Measurements from ENCODE around the gene SEMA4D.

SEMA4D gene

GRCh38 chr9:89427621-89428221 is 70.2 kb downstream of the SEMA4D start:
- peak; percentile 84 for DNase-seq

GRCh38 chr9:89426384-89426961 is 71.4 kb downstream of the SEMA4D start:
- no peak for DNase-seq

DNA sequence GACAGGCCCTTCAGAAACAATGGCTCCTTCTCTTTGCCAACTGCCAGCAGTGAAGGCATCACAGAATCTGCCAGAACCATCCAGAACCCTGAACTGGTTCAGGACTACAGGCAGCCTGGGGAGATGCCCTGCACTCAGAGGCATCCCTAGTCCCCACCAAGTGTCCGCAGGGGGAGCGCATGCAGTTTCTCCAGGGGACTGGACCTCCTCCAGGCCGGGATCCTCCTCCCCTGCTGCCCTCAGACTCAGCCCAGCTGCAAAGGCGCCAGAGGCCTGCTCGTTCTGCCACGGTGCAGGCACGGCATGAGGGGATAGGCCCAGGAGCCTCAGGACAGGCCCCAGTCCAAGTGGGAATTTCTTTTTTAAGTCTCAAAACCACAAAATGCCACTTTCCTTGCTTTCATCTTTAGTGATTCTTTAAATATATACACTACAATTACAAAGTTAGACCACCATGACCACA is 72.0 kb downstream of the SEMA4D start:
- DNase-seq, result no peak

DNA sequence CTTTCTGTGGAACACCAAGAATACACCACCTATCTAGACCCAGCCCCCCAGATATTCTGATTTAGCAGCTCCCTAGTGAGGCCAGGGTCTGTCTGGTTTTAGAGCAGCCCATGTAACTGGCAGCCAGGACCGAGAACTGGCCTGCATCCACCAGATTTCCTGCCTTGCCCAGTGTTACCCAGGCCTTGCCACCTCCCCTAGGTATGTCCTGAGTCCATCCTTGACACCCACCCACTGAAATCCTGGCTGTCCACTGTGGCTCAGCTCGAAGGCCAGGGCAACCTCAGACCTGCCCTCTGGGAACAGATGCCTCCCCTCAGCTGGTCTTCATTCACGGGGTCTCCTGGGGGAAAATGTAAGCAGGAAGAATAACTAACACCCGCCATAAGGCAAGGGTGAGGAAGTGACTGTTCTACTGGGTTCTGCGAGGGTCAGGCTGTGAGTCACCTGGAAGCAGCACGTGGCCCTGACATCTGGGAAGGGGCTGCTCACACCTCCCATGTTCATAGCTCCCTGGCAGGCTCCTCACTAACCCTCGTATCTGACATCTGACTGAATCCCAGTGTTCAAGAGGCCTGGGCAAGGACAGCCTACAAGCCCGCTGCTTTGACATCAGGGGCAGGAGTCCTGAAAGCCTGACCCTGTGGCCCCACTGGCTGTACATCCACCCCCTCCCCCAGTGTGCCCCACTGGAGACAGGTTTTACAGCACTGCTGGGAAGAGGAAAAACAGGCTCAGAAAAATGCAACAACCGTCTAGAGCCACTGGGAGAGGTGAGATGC is 72.7 kb downstream of the SEMA4D start:
- DNase-seq, result no peak

DNA sequence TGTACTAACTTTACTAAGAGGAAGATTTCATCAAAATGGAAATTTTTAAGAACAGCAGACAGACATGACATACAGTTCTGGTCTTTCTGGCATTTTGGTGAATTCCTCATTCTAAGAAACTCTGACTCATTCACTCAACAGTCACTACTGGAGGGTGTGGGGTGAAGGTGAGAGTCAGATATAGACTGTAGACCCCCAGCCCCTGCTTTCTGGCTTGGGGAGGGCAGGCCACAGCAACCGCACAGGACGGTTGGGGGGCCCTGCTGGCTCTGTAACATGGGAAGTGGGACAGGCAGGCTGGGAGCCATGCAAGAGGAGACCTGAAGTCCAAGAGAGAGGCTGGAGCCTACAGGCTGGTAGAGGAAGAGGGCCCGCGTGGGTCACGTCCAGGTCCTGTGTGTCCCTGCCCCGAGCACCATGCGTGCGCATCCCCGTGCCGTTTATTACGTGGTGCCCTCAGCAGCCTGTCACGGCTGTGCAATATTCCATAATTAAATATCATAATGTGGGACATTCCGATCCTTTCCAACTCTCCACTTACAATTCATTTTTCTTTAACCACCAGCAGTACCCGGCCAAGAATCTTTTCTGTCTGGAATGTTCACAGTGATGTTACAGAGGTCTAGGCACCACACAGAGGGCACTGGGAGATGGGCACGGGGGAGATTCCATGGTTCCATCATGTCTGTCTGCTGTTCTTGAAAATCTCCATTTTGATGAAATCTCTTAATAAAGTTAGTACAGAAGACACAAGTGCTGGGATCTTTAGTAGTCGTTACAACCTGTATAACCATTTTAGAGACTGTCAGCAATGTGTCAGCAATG is 75.5 kb downstream of the SEMA4D start:
- DNase-seq, result peak; percentile 56

- DNase-seq, result peak; percentile 71
Measured at GRCh38 chr9:89421595-89421994, 76.3 kb downstream of the SEMA4D start.

- DNase-seq, result no peak
Measured at GRCh38 chr9:89420397-89421178, 77.3 kb downstream of the SEMA4D start.

- peak; percentile 61 for DNase-seq
Measured at GRCh38 chr9:89419978-89420394, 77.9 kb downstream of the SEMA4D start.

DNA sequence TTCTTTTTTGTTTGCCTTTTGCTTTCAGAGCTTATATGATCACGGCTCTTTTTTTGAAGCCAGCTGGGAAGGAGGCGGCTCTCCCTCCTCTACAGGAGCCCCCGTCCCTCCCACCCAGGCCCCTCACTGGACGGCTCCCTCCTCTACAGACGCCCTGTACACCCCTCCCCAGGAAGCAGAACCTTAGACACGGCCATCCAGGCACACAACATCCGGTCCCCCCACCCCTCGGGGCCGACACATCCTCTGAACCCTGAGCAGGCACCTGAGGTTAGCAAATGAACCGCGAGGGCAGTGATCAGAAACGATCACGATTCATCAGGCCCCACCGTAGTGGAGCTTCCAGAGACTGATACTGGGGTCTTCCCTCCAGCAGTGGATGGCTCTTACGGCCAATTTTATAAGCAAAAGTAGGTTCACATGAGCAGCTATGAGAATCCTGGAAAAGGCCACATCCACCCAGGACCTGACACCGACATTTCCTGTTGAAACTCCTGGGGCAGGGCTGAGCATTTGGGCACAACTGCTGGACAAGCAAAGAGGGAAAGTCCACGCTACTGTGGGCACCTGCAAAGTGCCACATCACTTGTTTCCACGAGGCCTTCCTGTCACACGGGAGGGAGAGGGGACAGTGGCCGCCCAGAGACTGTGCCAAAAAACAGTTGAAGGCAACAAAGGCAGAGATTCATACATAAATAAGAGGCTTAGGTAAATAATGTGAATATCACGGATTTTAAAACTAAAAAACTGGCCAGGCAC is 78.9 kb downstream of the SEMA4D start:
- DNase-seq, result peak; percentile 58

GRCh38 chr9:89418474-89418845 is 79.5 kb downstream of the SEMA4D start:
- DNase-seq, result no peak

GRCh38 chr9:89417832-89418473 is 80.0 kb downstream of the SEMA4D start:
- no peak for DNase-seq

- DNase-seq, result no peak
Measured at GRCh38 chr9:89414670-89415324, 83.1 kb downstream of the SEMA4D start.

- no peak for DNase-seq
Measured at GRCh38 chr9:89413963-89414638, 83.8 kb downstream of the SEMA4D start.

- no peak for DNase-seq
Measured at GRCh38 chr9:89412951-89413350, 85.0 kb downstream of the SEMA4D start.

DNA sequence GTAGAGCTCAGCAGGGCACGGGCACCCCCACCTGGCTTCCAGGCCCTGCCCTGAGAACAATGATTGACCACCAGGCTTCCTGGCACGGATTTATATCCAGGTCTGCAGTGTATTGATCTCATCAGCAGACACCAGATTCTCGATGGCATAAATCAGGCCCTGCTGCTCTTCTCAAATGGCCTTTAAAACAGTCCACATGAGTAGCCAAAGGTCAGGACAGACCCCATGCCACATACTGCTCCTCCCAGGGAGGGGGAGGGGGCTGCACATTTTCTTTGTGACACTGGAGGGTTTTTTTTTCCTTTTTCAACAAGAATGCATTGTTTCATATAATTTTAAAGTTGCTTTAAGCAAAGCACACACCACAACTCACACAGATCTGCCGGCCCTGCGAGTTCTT is 85.4 kb downstream of the SEMA4D start:
- no peak for DNase-seq

DNA sequence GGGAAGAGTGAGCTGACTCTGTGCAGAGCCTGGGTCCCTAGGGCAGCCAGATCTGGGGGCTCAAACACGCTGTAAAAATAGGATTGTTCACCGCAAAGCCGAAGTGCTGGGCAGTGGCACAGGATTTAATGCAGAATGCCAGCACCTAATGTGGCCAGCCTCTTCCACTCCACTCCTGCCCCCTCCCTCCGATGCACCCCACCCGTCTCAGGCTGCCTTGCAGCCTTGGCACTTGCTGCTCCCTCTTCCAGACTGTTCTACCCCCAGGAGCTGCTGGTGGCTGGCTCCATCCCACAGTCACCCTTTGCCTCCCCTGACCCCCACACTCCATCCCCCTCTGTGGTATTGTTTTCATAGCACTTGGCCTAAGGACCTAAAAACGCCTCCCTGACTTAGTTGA is 86.2 kb downstream of the SEMA4D start:
- DNase-seq, result no peak

DNA sequence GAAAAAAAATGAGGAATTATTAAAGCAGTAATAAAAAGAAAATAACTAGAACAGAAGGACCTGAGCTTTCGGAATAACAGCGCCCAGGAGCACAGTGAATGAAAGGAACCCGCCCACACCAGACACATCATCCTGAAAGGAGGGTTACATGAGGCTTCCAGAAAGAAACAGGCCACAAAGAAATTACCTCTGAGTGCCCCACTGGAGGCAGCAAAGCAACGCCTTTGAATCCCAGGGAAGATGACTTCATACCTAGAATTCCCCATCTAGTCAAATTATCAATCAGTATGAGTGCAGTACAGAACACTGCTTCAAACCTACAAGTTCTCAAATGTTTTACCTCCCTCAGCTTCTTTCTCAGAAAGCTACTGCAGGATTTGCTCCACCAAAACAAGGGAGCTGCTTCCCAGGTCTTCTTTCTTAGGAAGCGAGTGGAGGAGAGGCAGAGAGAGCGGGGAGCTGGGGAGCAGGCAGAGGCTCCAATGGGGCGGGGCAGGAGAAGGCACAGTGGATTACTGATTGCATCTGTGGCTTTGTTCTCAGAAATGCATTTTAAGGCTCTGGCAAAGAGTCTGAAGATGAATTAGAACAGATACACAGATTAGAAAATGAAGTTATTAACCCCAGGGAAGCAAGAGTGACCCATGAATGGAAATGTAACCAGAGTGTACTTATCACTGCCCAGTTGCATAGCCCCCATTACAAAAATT is 87.1 kb downstream of the SEMA4D start:
- peak; percentile 71 for DNase-seq

DNA sequence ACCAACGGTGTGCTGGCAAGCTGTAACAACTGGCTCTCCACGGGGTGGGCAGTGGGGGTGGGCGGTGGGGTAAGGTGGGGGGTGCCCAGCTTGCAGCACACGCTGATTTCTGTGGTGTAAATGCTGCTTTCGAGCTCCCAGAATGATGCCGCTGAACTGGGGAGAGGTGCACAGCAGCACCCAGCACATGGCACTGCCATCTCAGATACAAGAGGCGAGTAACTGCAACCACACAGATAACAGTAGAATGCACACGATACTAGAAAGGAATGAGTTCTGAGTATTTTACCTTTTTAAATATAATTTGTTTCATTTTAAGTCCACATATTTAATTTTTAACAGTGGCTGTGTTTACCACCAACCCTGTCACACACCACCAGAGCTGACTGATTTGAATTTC is 87.9 kb downstream of the SEMA4D start:
- DNase-seq, result no peak

DNA sequence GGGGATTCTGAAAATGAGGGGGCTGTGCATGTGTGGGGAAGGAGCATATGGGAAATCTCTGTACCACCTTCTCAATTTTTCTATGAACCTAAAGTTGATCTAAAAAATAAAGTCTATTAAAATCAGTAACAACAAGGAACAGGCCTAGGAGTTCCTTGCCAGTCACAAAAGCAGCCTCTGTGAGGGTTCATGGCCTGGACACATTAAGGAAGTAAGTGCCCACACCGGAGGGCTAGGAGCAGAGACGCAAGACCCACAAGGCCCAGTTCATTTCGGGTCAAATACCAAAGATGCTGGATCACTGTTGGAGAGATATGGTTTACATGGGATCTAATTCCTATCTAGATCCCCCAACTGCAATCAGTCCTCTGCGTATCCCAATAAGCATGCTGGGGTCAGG is 88.4 kb downstream of the SEMA4D start:
- no peak for DNase-seq
